ENCODE data around the gene ACVRL1.

DNA sequence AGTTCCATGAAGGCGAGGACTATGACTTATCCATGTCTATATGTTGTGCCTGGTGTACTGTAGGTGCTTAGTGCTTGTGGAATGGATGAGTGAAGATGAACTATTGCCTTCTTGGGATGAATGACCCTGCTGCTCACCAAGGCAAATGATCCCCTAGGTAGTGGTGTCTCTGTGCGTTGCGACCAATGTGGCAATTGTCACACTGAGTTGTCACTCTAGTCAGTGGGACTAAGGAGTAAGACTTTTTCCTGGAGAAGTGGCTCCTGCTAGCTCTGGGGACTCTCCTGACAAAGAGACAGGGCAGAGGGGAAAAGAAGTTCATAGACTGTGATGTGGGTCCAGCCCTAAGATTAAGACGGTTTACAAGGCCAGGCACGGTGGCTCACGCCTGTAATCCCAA, 40.8 kb downstream of the ACVRL1 start:
- TF ChIP-seq JUN (CRISPR knock-in tag; IDR thresholded peaks at IDR 0.05) (no peak), GTF2I (CRISPR knock-in tag; conservative IDR thresholded peaks at IDR 0.05) (no peak), TEAD4 (CRISPR knock-in tag; IDR thresholded peaks at IDR 0.05) (no peak), CBFB (CRISPR knock-in tag; IDR thresholded peaks at IDR 0.05; ENCODE audit: low read depth) (no peak), NR2C2 (CRISPR knock-in tag; IDR thresholded peaks at IDR 0.05) (no peak), NFE2L1 (CRISPR knock-in tag; IDR thresholded peaks at IDR 0.05) (no peak), ESRRA (CRISPR knock-in tag; IDR thresholded peaks at IDR 0.05; ENCODE audit: borderline replicate concordance) (no peak), ZNF138 (CRISPR knock-in tag; conservative IDR thresholded peaks at IDR 0.05) (no peak), SMAD3 (CRISPR knock-in tag; IDR thresholded peaks at IDR 0.05; ENCODE audit: borderline replicate concordance) (no peak)
- TF ChIP-seq, protein P1, sequence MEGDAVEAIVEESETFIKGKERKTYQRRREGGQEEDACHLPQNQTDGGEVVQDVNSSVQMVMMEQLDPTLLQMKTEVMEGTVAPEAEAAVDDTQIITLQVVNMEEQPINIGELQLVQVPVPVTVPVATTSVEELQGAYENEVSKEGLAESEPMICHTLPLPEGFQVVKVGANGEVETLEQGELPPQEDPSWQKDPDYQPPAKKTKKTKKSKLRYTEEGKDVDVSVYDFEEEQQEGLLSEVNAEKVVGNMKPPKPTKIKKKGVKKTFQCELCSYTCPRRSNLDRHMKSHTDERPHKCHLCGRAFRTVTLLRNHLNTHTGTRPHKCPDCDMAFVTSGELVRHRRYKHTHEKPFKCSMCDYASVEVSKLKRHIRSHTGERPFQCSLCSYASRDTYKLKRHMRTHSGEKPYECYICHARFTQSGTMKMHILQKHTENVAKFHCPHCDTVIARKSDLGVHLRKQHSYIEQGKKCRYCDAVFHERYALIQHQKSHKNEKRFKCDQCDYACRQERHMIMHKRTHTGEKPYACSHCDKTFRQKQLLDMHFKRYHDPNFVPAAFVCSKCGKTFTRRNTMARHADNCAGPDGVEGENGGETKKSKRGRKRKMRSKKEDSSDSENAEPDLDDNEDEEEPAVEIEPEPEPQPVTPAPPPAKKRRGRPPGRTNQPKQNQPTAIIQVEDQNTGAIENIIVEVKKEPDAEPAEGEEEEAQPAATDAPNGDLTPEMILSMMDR (IDR thresholded peaks at IDR 0.05), result no peak
- TF ChIP-seq, protein P2, sequence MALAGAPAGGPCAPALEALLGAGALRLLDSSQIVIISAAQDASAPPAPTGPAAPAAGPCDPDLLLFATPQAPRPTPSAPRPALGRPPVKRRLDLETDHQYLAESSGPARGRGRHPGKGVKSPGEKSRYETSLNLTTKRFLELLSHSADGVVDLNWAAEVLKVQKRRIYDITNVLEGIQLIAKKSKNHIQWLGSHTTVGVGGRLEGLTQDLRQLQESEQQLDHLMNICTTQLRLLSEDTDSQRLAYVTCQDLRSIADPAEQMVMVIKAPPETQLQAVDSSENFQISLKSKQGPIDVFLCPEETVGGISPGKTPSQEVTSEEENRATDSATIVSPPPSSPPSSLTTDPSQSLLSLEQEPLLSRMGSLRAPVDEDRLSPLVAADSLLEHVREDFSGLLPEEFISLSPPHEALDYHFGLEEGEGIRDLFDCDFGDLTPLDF (CRISPR knock-in tag; IDR thresholded peaks at IDR 0.05), result no peak

Measured in WTC11 (cell line).